Adrenal gland (tissue), 12 donors: ENCODE measurements around the gene STK40. TPM values are rescaled to one million over a fixed set of nuclear protein-coding genes. Genes with fewer than 3 reads are reported as not detected.

Experiments used
- DNase-seq, 7 donors: peaks; one replicate each; pipeline ENCODE4 v3.0.0-alpha.2; 2019 to 2020
- H3K27ac ChIP-seq, 5 donors: fragments of 200-600 bp; sonication (generic) in 4 of 5; 1 replicate in 3 of 5; 2 replicates in 2 of 5; pipeline versions ENCODE4 v1.5.1 to v1.8.0; 2016 to 2020; ENCODE audit warnings: mild to moderate bottlenecking in 1 of 5
- H3K27me3 ChIP-seq: fragments of 200-600 bp; 2 replicates; pipeline ENCODE4 v1.8.0; 2021
- H3K36me3 ChIP-seq, 2 donors: fragments of 200-600 bp; replicated peaks in 1 of 2; 1 replicate in 1 of 2; 2 replicates in 1 of 2; pipeline versions ENCODE4 v1.5.1 to v1.8.0; 2018 to 2022
- H3K4me1 ChIP-seq, 2 donors: fragments of 200-600 bp; replicated peaks in 1 of 2; 1 replicate in 1 of 2; 2 replicates in 1 of 2; pipeline versions ENCODE4 v1.5.1 to v1.8.0; 2018 to 2021
- H3K4me3 ChIP-seq, 4 donors: fragments of 200-600 bp; sonication (generic) in 3 of 4; one replicate each; pipeline ENCODE4 v1.5.1; 2016 to 2018
- H3K9me3 ChIP-seq, 3 donors: fragments of 200-600 bp; sonication (generic) in 1 of 3; replicated peaks in 1 of 3; 1 replicate in 2 of 3; 2 replicates in 1 of 3; pipeline versions ENCODE4 v1.5.1 to v1.8.0; 2016 to 2021
- CTCF ChIP-seq, 6 experiments: fragments of 450-650 bp in 4 of 6; fragments of 200-600 bp in 2 of 6; sonication (generic) in 1 of 6; IDR thresholded peaks; 1 replicate in 5 of 6; 2 replicates in 1 of 6; pipeline versions ENCODE4 v1.5.1 to v1.8.0; 2016 to 2021; ENCODE audit warnings: antibody characterized with exemption in 6 of 6, mild to moderate bottlenecking in 2 of 6, moderate library complexity in 1 of 6
- POLR2A ChIP-seq, 2 donors: fragments of 450-650 bp; IDR thresholded peaks; one replicate each; pipeline ENCODE4 v1.6.1; 2017; ENCODE audit warnings: antibody characterized with exemption in 2 of 2, mild to moderate bottlenecking in 2 of 2, moderate library complexity in 1 of 2
- WGBS, 4 donors: extraction: QIAGEN DNeasy Blood & Tissue Kit in 2 of 4; methylation state at CpG; one replicate each; pipeline versions ENCODE4 v1.1.5 to v1.1.7; 2013 to 2017; 5-methylcytosine and 5-hydroxymethylcytosine counted together
- intact Hi-C, 2 donors: fragments of 100-400 bp; cut with DNase I; formaldehyde crosslinking; loops; one replicate each; pipeline versions ENCODE4 v1.14.1 to v1.15.0; 2022 to 2023
- polyA plus RNA-seq, 3 donors: library from polyadenylated mRNA; stranded (reverse); fragments of 200-250 nt in 2 of 3; fragments of 350-450 nt in 1 of 3; fragmentation: Illumina TruSeq in 1 of 3; extraction: RNeasy Lipid Tissue Mini Kit (QIAGEN cat#74804) in 1 of 3; gene quantifications; one replicate each; pipeline ENCODE4 v1.2.3, GENCODE V29; 2013 to 2014
- total RNA-seq, 9 donors: library from RNA; depleted of rRNA in 4 of 9; stranded (reverse); fragments of >200 nt in 4 of 9; fragments of 120-200 nt in 1 of 9; fragmentation: NEBNext Ultra II Directional in 1 of 9; extraction: Animal tissue kit (Norgen Biotek cat#: 25700) in 1 of 9; gene quantifications; one replicate each; pipeline versions ENCODE4 v1.1.0 to v1.2.4, GENCODE V29; 2013 to 2023
- donor health status: healthy with polysubstance abuse.
- donor health status: Bipolar disorder and iron deficiency.
- donor health status: DM: yes; HTN: yes; CAD: no.
- donor health status: DM: no; HTN: no; CAD: no.
- donor health status: DM: no; HTN: no; CAD: no.
- donor health status: DM: yes; HTN: yes; CAD: no.

Gene STK40
- total and polyA plus RNA-seq, 12 donors: 9.8 to 31.2 (median 24.7) TPM

- H3K9me3 ChIP-seq: no peaks in the 10 kb centered on the region
- H3K27me3 ChIP-seq: no peaks in the 10 kb centered on the region
- TF ChIP-seq POLR2A (IDR thresholded peaks at IDR 0.05) (no peak), CTCF (IDR thresholded peaks at IDR 0.05) (no peak)
- peaks cover 9 to 13% of the 10 kb centered on the region in 2 donors for H3K4me1 ChIP-seq
- peaks cover 0 to 49% of the 10 kb centered on the region in 2 donors for H3K36me3 ChIP-seq
- H3K4me3 ChIP-seq: no peak overlapping the region
- no peak overlapping the region for H3K27ac ChIP-seq
- intact Hi-C loops: no loop called here
- no peak for DNase-seq
- 85 to 100% (median 89%) methylated on average over 3 to 7 of the region's 7 CpGs for WGBS, 4 donors
Observed at GRCh38 chr1:36345353-36345752, 40.4 kb downstream of the STK40 start.

GRCh38 chr1:36344395-36344680 is 41.4 kb downstream of the STK40 start:
- 83 to 99% (median 95%) methylated on average over 3 to 8 of the region's 8 CpGs for WGBS, 4 donors
- Histone ChIP-seq H3K4me3 (no peak overlapping the region), H3K36me3 (peaks cover 0 to 49% of the 10 kb centered on the region in 2 donors), H3K4me1 (peaks cover 15 to 19% of the 10 kb centered on the region in 2 donors), H3K9me3 (no peaks in the 10 kb centered on the region), H3K27ac (no peak overlapping the region), H3K27me3 (no peaks in the 10 kb centered on the region)
- TF ChIP-seq POLR2A (IDR thresholded peaks at IDR 0.05): no peak
- no peak for TF ChIP-seq CTCF (IDR thresholded peaks at IDR 0.05)
- intact Hi-C loops: loop anchor here (5.0 kb wide), 2 partner anchors 73 to 78 kb away; no protein-coding TSS in a partner anchor
- no peak for DNase-seq

DNA sequence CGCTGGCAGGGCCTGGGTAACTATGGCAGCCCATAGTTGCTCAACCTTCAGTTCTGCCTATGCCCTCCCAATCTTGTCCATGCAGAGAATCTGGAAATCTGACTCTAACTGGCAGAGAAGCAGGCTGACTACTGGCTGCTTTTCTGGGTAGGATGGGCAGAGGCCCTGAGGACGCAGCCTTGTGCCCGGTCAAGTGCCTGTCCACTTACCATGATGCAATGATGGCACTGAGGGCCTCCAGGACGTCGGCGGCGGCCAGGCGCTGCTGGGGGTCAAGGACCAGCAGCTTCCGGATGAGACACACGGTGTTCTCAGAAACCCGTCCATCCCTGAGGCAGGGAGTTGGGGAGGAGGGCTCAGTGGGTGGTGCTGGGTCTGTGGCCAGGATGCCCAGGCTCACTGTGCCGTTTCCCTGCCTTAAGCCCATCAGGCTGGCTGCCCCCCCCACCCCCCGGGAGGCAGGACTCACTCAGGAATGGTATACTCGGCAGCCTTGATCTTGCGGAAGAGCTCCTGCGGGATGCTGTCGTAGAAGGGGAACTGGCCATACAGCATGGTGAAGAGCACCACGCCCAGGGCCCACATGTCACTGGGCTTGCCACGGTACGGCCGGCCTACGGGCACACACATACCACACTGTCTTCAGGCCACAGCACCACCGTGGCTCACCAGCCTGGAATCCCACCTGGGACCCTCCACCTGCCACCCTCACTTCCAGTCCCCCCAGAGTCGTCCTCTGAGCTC is 41.9 kb downstream of the STK40 start:
- Histone ChIP-seq H3K36me3 (peaks cover 0 to 49% of the 10 kb centered on the region in 2 donors), H3K4me3 (no peak overlapping the region), H3K27ac (peak overlapping the region in 2 of 5 donors; percentile 64 to 65), H3K27me3 (no peaks in the 10 kb centered on the region), H3K4me1 (peaks cover 19 to 24% of the 10 kb centered on the region in 2 donors), H3K9me3 (no peaks in the 10 kb centered on the region)
- intact Hi-C loops: loop anchor here (5.0 kb wide), 2 partner anchors 73 to 78 kb away; no protein-coding TSS in a partner anchor
- DNase-seq: no peak
- TF ChIP-seq POLR2A (IDR thresholded peaks at IDR 0.05) (no peak), CTCF (IDR thresholded peaks at IDR 0.05) (no peak)
- 85 to 95% (median 89%) methylated on average over 10 to 24 of the region's 24 CpGs for WGBS, 4 donors

DNA sequence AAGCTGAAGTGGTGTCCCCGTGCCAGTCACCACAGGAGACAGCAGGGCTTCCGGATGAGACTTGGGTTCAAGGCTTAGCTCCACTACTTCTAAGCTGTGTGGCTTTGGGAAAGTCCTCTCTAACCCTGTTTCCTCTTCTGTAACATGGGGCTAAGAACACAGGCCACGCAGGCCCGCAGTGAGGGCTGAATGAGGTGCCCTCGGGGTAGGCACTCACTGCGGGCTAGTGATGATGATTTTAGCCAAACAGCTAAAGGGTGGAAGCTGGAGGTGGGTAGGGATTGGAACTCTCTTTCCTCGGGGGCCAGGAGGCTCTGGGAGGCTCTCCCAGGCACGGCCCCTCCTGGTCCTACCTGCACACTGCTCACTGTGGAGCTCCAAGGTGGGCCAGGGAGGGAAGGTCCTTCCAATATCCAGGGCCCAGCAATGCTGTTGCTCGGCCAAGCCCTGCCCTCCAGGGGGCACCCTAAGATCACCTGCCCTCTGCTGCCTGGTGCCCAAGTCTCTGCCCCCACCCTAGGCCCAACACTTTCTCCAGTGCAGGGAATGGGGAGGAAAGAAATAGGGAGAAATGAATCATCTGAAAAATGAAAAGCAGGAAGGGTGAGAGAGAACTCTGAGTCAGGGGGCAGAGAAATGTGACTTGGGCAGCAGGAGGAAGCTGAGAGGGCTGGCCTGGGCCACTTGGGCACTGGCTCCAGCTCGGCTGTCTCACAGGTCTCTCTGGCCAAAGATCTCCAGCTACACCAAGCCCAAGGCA is 43.1 kb downstream of the STK40 start:
- Histone ChIP-seq H3K27me3 (no peaks in the 10 kb centered on the region), H3K4me3 (no peak overlapping the region), H3K9me3 (no peaks in the 10 kb centered on the region), H3K4me1 (peaks cover 19 to 24% of the 10 kb centered on the region in 2 donors), H3K27ac (peak overlapping the region in 3 of 5 donors; percentile 23 to 65 (median 64)), H3K36me3 (peaks cover 0 to 37% of the 10 kb centered on the region in 2 donors)
- peak; percentile 55 to 80 (median 68) for DNase-seq
- WGBS, 4 donors: 61 to 86% (median 80%) methylated on average over 6 to 10 of the region's 10 CpGs
- intact Hi-C loops: loop anchor here (5.0 kb wide), 2 partner anchors 75 to 80 kb away; no protein-coding TSS in a partner anchor
- TF ChIP-seq POLR2A (IDR thresholded peaks at IDR 0.05): no peak
- TF ChIP-seq CTCF (IDR thresholded peaks at IDR 0.05): peak; percentile 26 to 74 (median 69)
